Measurements from ENCODE around the gene PID1.

DNA sequence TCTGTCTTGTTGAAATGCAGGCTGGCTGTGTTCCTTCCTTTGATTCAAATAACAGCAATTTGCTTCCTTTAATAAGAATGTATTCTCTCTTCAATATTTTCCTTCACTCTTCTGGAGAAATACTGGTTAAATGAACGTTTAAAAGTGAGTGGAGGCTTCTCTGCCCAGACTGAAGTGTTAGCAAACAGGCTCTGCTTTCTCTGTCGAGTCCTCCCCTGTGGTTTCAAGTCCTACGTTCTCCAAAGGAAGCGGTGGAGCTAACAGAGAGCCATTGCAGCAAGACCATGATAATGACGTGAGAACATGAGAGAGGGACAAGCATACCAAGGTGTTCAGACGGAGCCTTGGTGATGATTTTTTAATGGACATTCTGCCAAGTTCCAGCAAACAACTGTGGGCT lies 26.2 kb upstream of the PID1 start:
- TF ChIP-seq, protein P1, sequence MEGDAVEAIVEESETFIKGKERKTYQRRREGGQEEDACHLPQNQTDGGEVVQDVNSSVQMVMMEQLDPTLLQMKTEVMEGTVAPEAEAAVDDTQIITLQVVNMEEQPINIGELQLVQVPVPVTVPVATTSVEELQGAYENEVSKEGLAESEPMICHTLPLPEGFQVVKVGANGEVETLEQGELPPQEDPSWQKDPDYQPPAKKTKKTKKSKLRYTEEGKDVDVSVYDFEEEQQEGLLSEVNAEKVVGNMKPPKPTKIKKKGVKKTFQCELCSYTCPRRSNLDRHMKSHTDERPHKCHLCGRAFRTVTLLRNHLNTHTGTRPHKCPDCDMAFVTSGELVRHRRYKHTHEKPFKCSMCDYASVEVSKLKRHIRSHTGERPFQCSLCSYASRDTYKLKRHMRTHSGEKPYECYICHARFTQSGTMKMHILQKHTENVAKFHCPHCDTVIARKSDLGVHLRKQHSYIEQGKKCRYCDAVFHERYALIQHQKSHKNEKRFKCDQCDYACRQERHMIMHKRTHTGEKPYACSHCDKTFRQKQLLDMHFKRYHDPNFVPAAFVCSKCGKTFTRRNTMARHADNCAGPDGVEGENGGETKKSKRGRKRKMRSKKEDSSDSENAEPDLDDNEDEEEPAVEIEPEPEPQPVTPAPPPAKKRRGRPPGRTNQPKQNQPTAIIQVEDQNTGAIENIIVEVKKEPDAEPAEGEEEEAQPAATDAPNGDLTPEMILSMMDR (IDR thresholded peaks at IDR 0.05 in 8 of 11, conservative IDR thresholded peaks at IDR 0.05 in 3 of 11), result no peak
- peak in 1 of 3 donors; percentile 25 for TF ChIP-seq POLR2AphosphoS5 (IDR thresholded peaks at IDR 0.05)
